K562 (cell line): Measurements from ENCODE around the gene TMEM245. TPM values are rescaled to one million over a fixed set of nuclear protein-coding genes. Genes with fewer than 3 reads are reported as not detected.

Experiments used
- ARID1B ChIP-seq: fragments of 450-650 bp; IDR thresholded peaks from 2 replicates; pipeline ENCODE4 v1.6.1; 2016; ENCODE audit warnings: antibody characterized with exemption, mild to moderate bottlenecking, inconsistent platforms
- CBX1 ChIP-seq: sonication (generic); IDR thresholded peaks from 2 replicates; pipeline ENCODE4 v1.6.1; 2016; ENCODE audit warnings: antibody characterized with exemption, low read depth, mild to moderate bottlenecking
- FOSL1 ChIP-seq: fragments of 200-800 bp; sonication (Bioruptor generic); conservative IDR thresholded peaks from 2 replicates; pipeline ENCODE4 v1.6.1; 2016; ENCODE audit warnings: missing genetic modification characterization, missing compliant biosample characterization
- FOXP4 ChIP-seq: sonication (generic); formaldehyde crosslinking; IDR thresholded peaks from 2 replicates; pipeline ENCODE4 v1.8.0; 2022; ENCODE audit warnings: mild to moderate bottlenecking, missing genetic modification reagents, borderline replicate concordance
- GATA2 ChIP-seq: sonication (generic); formaldehyde crosslinking; IDR thresholded peaks from 2 replicates; pipeline ENCODE4 v1.4.0; 2020; ENCODE audit warnings: mild to moderate bottlenecking, missing genetic modification reagents
- HMG20B ChIP-seq: fragments of 250-450 bp; sonication (Bioruptor Pico); IDR thresholded peaks from 2 replicates; pipeline ENCODE4 v1.5.0; 2021; ENCODE audit warnings: mild to moderate bottlenecking
- JUN ChIP-seq, 2 experiments: sonication (generic) in 1 of 2; formaldehyde crosslinking in 1 of 2; IDR thresholded peaks; 2 replicates each; pipeline versions ENCODE4 v1.6.1 to v1.8.0; 2012 to 2022; ENCODE audit warnings: borderline replicate concordance in 2 of 2, mild to moderate bottlenecking in 2 of 2, improper control_type of control experiment in 1 of 2, low read depth in 1 of 2, low read length in 1 of 2, missing genetic modification reagents in 1 of 2
- JUNB ChIP-seq: fragments of 450-650 bp; formaldehyde crosslinking; conservative IDR thresholded peaks from 2 replicates; pipeline ENCODE4 v1.4.0; 2020; ENCODE audit warnings: mild to moderate bottlenecking
- KAT7 ChIP-seq: sonication (generic); formaldehyde crosslinking; IDR thresholded peaks from 2 replicates; pipeline ENCODE4 v1.8.0; 2022; ENCODE audit warnings: missing genetic modification reagents, mild to moderate bottlenecking, borderline replicate concordance
- MEF2D ChIP-seq: conservative IDR thresholded peaks from 2 replicates; pipeline ENCODE4 v1.6.1; 2016; ENCODE audit warnings: low read depth, missing genetic modification characterization, missing compliant biosample characterization
- NBN ChIP-seq: fragments of 450-650 bp; IDR thresholded peaks from 2 replicates; pipeline ENCODE4 v1.6.1; 2016; ENCODE audit warnings: low read depth, mild to moderate bottlenecking
- NCOR1 ChIP-seq: fragments of 450-650 bp; IDR thresholded peaks from 2 replicates; pipeline ENCODE4 v1.6.1; 2016; ENCODE audit warnings: mild to moderate bottlenecking, moderate library complexity
- NRF1 ChIP-seq, 2 experiments: fragments of 450-650 bp; IDR thresholded peaks in 1 of 2; conservative IDR thresholded peaks in 1 of 2; 2 replicates each; pipeline ENCODE4 v1.6.1; 2014; ENCODE audit warnings: mild to moderate bottlenecking in 2 of 2
- TBP ChIP-seq: optimal IDR thresholded peaks from 2 replicates; pipeline ENCODE3; 2011; ENCODE audit warnings: low read depth, low read length, improper control_type of control experiment
- ZBTB8A ChIP-seq: fragments of 450-650 bp; IDR thresholded peaks from 2 replicates; pipeline ENCODE4 v1.6.1; 2018; ENCODE audit warnings: mild to moderate bottlenecking, moderate library complexity; ENCODE audit not compliant: partially characterized antibody
- ZFP91 ChIP-seq: sonication (generic); formaldehyde crosslinking; IDR thresholded peaks from 2 replicates; pipeline ENCODE4 v1.8.0; 2022; ENCODE audit warnings: mild to moderate bottlenecking, missing genetic modification reagents
- polyA plus RNA-seq, 8 experiments: library from polyadenylated mRNA; depleted of rRNA in 4 of 8; stranded (reverse) in 5 of 8; unstranded in 3 of 8; fragments of >200 nt; fragmentation: Nextera tagmentation in 2 of 8; fragmentation: Illumina TruSeq in 1 of 8; extraction: Ambion mirVana in 2 of 8; extraction: Trizol in 1 of 8; gene quantifications; 2 replicates each; pipeline versions ENCODE4 v1.2.1 to v1.2.3, GENCODE V29; 2011 to 2014; ENCODE audit warnings: inconsistent platforms in 1 of 8, missing spikeins in 1 of 8
- total RNA-seq, 7 experiments: library from RNA; depleted of rRNA in 6 of 7; stranded (reverse); fragments of >200 nt in 6 of 7; fragmentation: Illumina TruSeq in 2 of 7; extraction: Trizol in 2 of 7; gene quantifications; 2 replicates each; pipeline versions ENCODE4 v1.2.1 to v1.2.3, GENCODE V29; 2011 to 2021; ENCODE audit warnings: low replicate concordance in 1 of 7
- TF ChIP-seq, protein P1 (sequence below): fragments of 200-400 bp; formaldehyde crosslinking; IDR thresholded peaks from 2 replicates; pipeline ENCODE4 v1.6.1; 2017; ENCODE audit warnings: mild to moderate bottlenecking, low read depth, low read length, moderate library complexity
- TF ChIP-seq, protein P2 (sequence below), 2 experiments: fragments of 450-650 bp; conservative IDR thresholded peaks; 2 replicates each; pipeline ENCODE4 v1.6.1; 2017; ENCODE audit warnings: mild to moderate bottlenecking in 2 of 2, moderate library complexity in 2 of 2

TMEM245 gene
- total and polyA plus RNA-seq, 9 of the 15 experiments (the other 6 are each of a cell fraction or from before 2014, with no cell fraction given): 8.5 to 43.2 (median 24.3) TPM

GRCh38 chr9:109117856-109118807 lies 1.6 kb downstream of the TMEM245 start (continued):
- TF ChIP-seq NRF1 (conservative IDR thresholded peaks at IDR 0.05 in 1 of 2, IDR thresholded peaks at IDR 0.05 in 1 of 2): 0 out of 4 replicates have a peak, but pooled peaks of 1 of the 2 experiments have one; percentile 8
- TF ChIP-seq GATA2 (CRISPR knock-in tag): peak; percentile 33; the same call in 1 of the 2 replicates
- no peak for TF ChIP-seq NBN
- TF ChIP-seq, protein P1, sequence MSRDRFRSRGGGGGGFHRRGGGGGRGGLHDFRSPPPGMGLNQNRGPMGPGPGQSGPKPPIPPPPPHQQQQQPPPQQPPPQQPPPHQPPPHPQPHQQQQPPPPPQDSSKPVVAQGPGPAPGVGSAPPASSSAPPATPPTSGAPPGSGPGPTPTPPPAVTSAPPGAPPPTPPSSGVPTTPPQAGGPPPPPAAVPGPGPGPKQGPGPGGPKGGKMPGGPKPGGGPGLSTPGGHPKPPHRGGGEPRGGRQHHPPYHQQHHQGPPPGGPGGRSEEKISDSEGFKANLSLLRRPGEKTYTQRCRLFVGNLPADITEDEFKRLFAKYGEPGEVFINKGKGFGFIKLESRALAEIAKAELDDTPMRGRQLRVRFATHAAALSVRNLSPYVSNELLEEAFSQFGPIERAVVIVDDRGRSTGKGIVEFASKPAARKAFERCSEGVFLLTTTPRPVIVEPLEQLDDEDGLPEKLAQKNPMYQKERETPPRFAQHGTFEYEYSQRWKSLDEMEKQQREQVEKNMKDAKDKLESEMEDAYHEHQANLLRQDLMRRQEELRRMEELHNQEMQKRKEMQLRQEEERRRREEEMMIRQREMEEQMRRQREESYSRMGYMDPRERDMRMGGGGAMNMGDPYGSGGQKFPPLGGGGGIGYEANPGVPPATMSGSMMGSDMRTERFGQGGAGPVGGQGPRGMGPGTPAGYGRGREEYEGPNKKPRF: no peak
- TF ChIP-seq KAT7: 0 out of 2 replicates have a peak, but pooled peaks have one; percentile 59
- no peak for TF ChIP-seq ZFP91 (CRISPR knock-in tag)
- TF ChIP-seq FOXP4 (CRISPR knock-in tag): 0 out of 2 replicates have a peak, but pooled peaks have one; percentile 8
- TF ChIP-seq TBP: peak; percentile 21
- peak; percentile 84 for TF ChIP-seq ARID1B
- no peak for TF ChIP-seq HMG20B
- TF ChIP-seq JUN (IDR thresholded peaks at IDR 0.05; ENCODE audit: borderline replicate concordance, low read depth, low read length): peak; percentile 87
- 0 out of 2 replicates have a peak, but pooled peaks have one; percentile 74 for TF ChIP-seq JUN (CRISPR knock-in tag; IDR thresholded peaks at IDR 0.05; ENCODE audit: borderline replicate concordance)
- TF ChIP-seq NCOR1: peak; percentile 36; the same call in 1 of the 2 replicates
- TF ChIP-seq MEF2D (tag): no peak
- TF ChIP-seq FOSL1 (tag): peak; percentile 97
- TF ChIP-seq CBX1: no peak
- TF ChIP-seq JUNB: 0 out of 2 replicates have a peak, but pooled peaks have one; percentile 47
- TF ChIP-seq ZBTB8A: no peak
- TF ChIP-seq, protein P2, sequence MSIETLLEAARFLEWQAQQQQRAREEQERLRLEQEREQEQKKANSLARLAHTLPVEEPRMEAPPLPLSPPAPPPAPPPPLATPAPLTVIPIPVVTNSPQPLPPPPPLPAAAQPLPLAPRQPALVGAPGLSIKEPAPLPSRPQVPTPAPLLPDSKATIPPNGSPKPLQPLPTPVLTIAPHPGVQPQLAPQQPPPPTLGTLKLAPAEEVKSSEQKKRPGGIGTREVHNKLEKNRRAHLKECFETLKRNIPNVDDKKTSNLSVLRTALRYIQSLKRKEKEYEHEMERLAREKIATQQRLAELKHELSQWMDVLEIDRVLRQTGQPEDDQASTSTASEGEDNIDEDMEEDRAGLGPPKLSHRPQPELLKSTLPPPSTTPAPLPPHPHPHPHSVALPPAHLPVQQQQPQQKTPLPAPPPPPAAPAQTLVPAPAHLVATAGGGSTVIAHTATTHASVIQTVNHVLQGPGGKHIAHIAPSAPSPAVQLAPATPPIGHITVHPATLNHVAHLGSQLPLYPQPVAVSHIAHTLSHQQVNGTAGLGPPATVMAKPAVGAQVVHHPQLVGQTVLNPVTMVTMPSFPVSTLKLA (conservative IDR thresholded peaks at IDR 0.05): 0 out of 4 replicates have a peak, but pooled peaks of 1 of the 2 experiments have one; percentile 29
